Measurements from ENCODE around the gene KLF9. TPM values are rescaled to one million over a fixed set of nuclear protein-coding genes. Genes with fewer than 3 reads are reported as not detected.

Gene KLF9
- total RNA-seq, 1 donor from 2014 or later: 0.25 TPM

DNA sequence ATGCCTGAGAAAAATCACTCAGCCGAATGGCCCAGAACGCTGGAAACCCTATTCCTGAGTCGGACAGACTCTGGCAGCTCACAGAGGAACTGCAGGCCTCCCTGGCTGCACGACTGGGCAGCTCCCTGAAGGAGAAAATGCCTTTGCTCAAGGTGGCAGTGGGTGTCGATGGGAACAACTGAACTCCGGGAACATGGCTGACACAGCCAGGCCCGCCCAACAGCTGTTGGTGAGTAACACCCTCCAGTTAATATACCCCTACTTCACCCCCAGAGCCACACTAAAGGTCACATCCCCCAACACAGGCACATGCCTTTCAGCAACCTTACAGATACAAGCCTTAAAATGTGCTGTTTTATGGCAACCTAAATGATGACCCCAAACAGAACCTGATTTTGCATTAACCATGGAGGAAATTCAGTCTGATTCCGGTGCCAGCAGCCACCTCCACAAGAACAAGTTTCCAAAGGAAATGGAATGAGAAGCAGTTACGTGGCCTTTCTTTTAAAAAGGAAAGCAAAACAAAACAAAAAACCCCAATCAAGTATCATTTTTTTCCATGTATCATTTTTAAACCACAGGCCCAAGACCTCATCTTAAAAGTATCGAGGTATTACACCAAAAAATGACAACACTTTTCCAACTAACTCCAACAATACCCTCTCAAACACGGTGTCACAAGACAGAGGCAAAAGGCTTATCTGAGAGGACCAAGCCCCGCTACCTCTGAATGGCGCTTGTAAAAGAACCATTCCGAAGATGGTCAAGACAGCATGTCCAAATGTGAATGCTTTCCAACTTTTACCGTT is 3.1 kb downstream of the KLF9 start:
- H3K4me3 Mint-ChIP-seq (ENCODE audit: unreplicated experiment): peak overlapping the region; percentile 42
- peaks cover 16% of the 10 kb centered on the region for H3K27me3 Mint-ChIP-seq (ENCODE audit: unreplicated experiment)
- DNase-seq: no peak
- no peaks in the 10 kb centered on the region for H3K36me3 Mint-ChIP-seq (ENCODE audit: unreplicated experiment)
- peaks cover 4% of the 10 kb centered on the region for H3K4me1 Mint-ChIP-seq (ENCODE audit: low read depth, unreplicated experiment)
- peaks cover 1% of the 10 kb centered on the region for H3K9me3 Mint-ChIP-seq (ENCODE audit: unreplicated experiment)
- TF ChIP-seq, protein P1, sequence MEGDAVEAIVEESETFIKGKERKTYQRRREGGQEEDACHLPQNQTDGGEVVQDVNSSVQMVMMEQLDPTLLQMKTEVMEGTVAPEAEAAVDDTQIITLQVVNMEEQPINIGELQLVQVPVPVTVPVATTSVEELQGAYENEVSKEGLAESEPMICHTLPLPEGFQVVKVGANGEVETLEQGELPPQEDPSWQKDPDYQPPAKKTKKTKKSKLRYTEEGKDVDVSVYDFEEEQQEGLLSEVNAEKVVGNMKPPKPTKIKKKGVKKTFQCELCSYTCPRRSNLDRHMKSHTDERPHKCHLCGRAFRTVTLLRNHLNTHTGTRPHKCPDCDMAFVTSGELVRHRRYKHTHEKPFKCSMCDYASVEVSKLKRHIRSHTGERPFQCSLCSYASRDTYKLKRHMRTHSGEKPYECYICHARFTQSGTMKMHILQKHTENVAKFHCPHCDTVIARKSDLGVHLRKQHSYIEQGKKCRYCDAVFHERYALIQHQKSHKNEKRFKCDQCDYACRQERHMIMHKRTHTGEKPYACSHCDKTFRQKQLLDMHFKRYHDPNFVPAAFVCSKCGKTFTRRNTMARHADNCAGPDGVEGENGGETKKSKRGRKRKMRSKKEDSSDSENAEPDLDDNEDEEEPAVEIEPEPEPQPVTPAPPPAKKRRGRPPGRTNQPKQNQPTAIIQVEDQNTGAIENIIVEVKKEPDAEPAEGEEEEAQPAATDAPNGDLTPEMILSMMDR (IDR thresholded peaks at IDR 0.05; ENCODE audit: partially characterized antibody, unreplicated experiment): no peak
- H3K27ac Mint-ChIP-seq (ENCODE audit: unreplicated experiment): no peak overlapping the region

DNA sequence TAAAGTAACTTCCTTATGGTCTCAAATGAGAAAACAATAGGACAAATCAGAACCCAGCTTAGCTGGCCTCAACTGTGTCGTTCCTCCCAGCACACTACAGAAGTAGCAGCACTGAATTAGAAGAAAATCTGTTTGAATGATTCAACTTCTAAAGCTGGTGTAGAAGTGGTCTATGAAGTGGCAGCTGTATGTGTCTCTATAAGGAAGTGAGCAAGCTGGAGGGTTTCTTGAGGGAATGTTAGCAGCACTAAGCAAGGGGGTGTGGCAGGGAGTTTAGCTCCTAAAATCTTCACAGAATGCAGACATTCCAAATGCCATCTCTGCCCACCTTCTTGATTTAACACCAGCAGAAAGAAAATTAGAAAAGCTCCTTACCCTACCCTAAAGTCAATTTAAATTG is 4.1 kb downstream of the KLF9 start:
- Mint-ChIP-seq H3K4me3 (ENCODE audit: unreplicated experiment) (no peak overlapping the region), H3K27ac (ENCODE audit: unreplicated experiment) (no peak overlapping the region), H3K9me3 (ENCODE audit: unreplicated experiment) (peaks cover 1% of the 10 kb centered on the region), H3K27me3 (ENCODE audit: unreplicated experiment) (peaks cover 17% of the 10 kb centered on the region), H3K4me1 (ENCODE audit: low read depth, unreplicated experiment) (peaks cover 4% of the 10 kb centered on the region), H3K36me3 (ENCODE audit: unreplicated experiment) (no peaks in the 10 kb centered on the region)
- no peak for DNase-seq
- TF ChIP-seq, protein P1 (IDR thresholded peaks at IDR 0.05; ENCODE audit: partially characterized antibody, unreplicated experiment): no peak

DNA sequence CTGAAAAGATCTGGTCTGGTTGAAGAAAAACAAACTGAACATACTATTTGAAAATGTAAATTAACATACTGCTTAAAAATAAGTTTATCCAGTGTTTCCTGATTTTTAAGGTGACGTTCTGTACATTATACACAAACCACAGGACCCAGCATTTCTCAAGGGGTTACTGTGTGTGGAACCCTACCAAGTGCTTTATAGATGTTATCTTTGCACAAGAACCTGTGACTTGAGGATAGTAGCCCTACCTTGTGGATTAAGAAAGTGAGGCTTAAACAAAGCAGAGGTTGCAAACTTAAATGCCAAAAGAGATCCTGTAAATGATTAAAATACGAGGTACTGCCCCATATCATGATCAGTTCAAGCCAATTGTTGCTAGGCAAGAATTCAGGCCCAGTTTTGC is 4.7 kb downstream of the KLF9 start:
- Mint-ChIP-seq H3K9me3 (ENCODE audit: unreplicated experiment) (peaks cover 1% of the 10 kb centered on the region), H3K36me3 (ENCODE audit: unreplicated experiment) (no peaks in the 10 kb centered on the region), H3K27me3 (ENCODE audit: unreplicated experiment) (peaks cover 17% of the 10 kb centered on the region), H3K27ac (ENCODE audit: unreplicated experiment) (no peak overlapping the region), H3K4me3 (ENCODE audit: unreplicated experiment) (no peak overlapping the region), H3K4me1 (ENCODE audit: low read depth, unreplicated experiment) (peaks cover 4% of the 10 kb centered on the region)
- TF ChIP-seq, protein P1 (IDR thresholded peaks at IDR 0.05; ENCODE audit: partially characterized antibody, unreplicated experiment): no peak
- DNase-seq: no peak

DNA sequence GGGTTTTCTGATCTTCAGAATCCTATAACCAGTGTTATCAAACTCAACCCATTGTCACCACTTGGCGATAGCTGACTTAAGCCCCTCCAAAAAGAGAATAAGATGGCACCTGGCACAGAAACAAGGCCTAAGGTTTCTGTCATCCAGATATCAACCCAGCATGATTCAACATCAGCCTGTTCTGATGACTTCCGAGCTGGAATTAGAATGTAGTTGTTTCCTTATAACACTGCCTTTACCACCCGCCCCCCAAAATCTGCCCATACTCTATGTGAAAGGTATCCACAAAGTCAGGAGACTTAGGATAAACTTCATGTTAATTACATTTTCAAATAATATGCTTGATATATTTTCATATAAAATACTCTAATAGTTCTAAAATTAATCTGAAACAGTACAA is 5.2 kb downstream of the KLF9 start:
- H3K4me1 Mint-ChIP-seq (ENCODE audit: low read depth, unreplicated experiment): peaks cover 3% of the 10 kb centered on the region
- no peaks in the 10 kb centered on the region for H3K36me3 Mint-ChIP-seq (ENCODE audit: unreplicated experiment)
- H3K9me3 Mint-ChIP-seq (ENCODE audit: unreplicated experiment): peaks cover 1% of the 10 kb centered on the region
- H3K27ac Mint-ChIP-seq (ENCODE audit: unreplicated experiment): no peak overlapping the region
- DNase-seq: no peak
- no peak overlapping the region for H3K4me3 Mint-ChIP-seq (ENCODE audit: unreplicated experiment)
- TF ChIP-seq, protein P1 (IDR thresholded peaks at IDR 0.05; ENCODE audit: partially characterized antibody, unreplicated experiment): no peak
- H3K27me3 Mint-ChIP-seq (ENCODE audit: unreplicated experiment): peaks cover 16% of the 10 kb centered on the region

DNA sequence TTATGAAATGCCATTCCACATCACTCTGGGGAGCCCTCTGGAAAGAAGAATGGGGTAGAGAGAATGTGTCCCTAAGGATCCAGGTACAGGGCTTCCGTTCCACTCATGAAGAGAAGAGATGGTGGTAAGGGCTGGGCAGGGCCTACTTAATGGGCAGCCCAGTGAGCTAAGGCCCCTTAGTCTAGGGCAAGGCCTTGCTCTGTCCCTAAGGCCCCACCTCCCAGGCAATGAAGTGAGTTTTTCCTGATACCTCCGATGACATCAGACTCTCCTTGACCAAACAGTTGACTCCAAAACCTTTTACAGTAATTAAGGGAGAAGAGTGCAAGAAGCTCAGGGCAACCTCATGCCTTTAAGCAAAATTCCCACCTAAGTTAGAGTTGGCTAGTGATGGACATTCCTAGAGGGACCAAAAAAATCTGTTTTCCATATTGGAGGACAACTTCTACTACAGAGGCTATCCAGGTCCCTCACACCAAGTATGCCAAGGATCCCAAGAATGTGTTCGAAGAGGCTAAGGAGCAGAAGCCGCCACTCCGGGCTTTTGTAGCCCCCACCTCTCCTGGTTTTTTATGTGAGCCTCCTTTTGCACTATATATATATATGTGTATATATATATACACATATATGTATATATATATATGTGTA is 5.9 kb downstream of the KLF9 start:
- DNase-seq: no peak

More for the DNA sequence above, 5.9 kb downstream of the KLF9 start:
- Mint-ChIP-seq H3K27me3 (ENCODE audit: unreplicated experiment) (peaks cover 12% of the 10 kb centered on the region), H3K4me3 (ENCODE audit: unreplicated experiment) (no peak overlapping the region), H3K9me3 (ENCODE audit: unreplicated experiment) (peaks cover 1% of the 10 kb centered on the region), H3K27ac (ENCODE audit: unreplicated experiment) (no peak overlapping the region), H3K36me3 (ENCODE audit: unreplicated experiment) (no peaks in the 10 kb centered on the region), H3K4me1 (ENCODE audit: low read depth, unreplicated experiment) (peaks cover 3% of the 10 kb centered on the region)
- TF ChIP-seq, protein P1 (IDR thresholded peaks at IDR 0.05; ENCODE audit: partially characterized antibody, unreplicated experiment): no peak

All from glutamatergic neuron (in vitro differentiated cells).